ENCODE data around the gene CBLN1.
"Not testable (repeated sequence)": the region's sequence is repeated elsewhere in the genome, so short reads cannot be mapped to it uniquely, and the experiment has no call there.

CBLN1 gene

GRCh38 chr16:49260253-49260652 lies 21.4 kb downstream of the CBLN1 start:
- Histone ChIP-seq H3K4me1 (ENCODE audit: control insufficient read depth, low read depth, low read length) (no peaks in the 10 kb centered on the region), H3K4me3 (ENCODE audit: low read length) (no peak overlapping the region)
- no CpG with 5 or more reads among the region's 3 CpGs for WGBS (ENCODE audit: extremely low coverage, insufficient coverage, low lambda C conversion rate)

GRCh38 chr16:49259330-49259729 lies 22.3 kb downstream of the CBLN1 start:
- H2AK5ac ChIP-seq (ENCODE audit: low read length): no peak overlapping the region
- H4K5ac ChIP-seq (ENCODE audit: low read length): no peak overlapping the region
- H3K4me3 ChIP-seq (ENCODE audit: low read length): no peak overlapping the region
- no peaks in the 10 kb centered on the region for H3K27me3 ChIP-seq (ENCODE audit: insufficient read depth, low read length, poor library complexity)
- no peak overlapping the region for H4K8ac ChIP-seq (ENCODE audit: low read depth, low read length)
- H3K79me1 ChIP-seq (ENCODE audit: low read length): no peaks in the 10 kb centered on the region
- no peak overlapping the region for H3K23ac ChIP-seq (ENCODE audit: low read length)
- H2BK15ac ChIP-seq (replicated peaks; ENCODE audit: low read depth): no peak overlapping the region
- no peak for DNase-seq
- no peak overlapping the region for H3K27ac ChIP-seq (ENCODE audit: low read depth, low read length)
- H3K36me3 ChIP-seq (ENCODE audit: control insufficient read depth, insufficient read depth, low read length): no peaks in the 10 kb centered on the region
- H3K4me2 ChIP-seq (ENCODE audit: low read length): no peak overlapping the region
- no peak overlapping the region for H2BK5ac ChIP-seq (ENCODE audit: low read length)
- no peak overlapping the region for H3K18ac ChIP-seq (ENCODE audit: low read length)
- no peak overlapping the region for H3K9ac ChIP-seq (ENCODE audit: low read length)
- no peaks in the 10 kb centered on the region for H3K79me2 ChIP-seq (ENCODE audit: control insufficient read depth, insufficient read depth, low read length)
- no peaks in the 10 kb centered on the region for H3K4me1 ChIP-seq (ENCODE audit: control insufficient read depth, low read depth, low read length)
- no peak overlapping the region for H3K4ac ChIP-seq (ENCODE audit: low read depth, low read length)
- no peak overlapping the region for H3K56ac ChIP-seq (ENCODE audit: low read length)
- H2BK120ac ChIP-seq (ENCODE audit: low read depth, low read length): no peak overlapping the region

More at GRCh38 chr16:49260253-49260652, 21.4 kb downstream of the CBLN1 start:
- Histone ChIP-seq H2BK15ac (replicated peaks; ENCODE audit: low read depth) (no peak overlapping the region), H3K36me3 (ENCODE audit: control insufficient read depth, insufficient read depth, low read length) (no peaks in the 10 kb centered on the region), H3K18ac (ENCODE audit: low read length) (no peak overlapping the region), H3K79me2 (ENCODE audit: control insufficient read depth, insufficient read depth, low read length) (no peaks in the 10 kb centered on the region), H3K56ac (ENCODE audit: low read length) (no peak overlapping the region), H3K4me2 (ENCODE audit: low read length) (no peak overlapping the region), H2BK5ac (ENCODE audit: low read length) (no peak overlapping the region), H3K4ac (ENCODE audit: low read depth, low read length) (no peak overlapping the region), H3K27ac (ENCODE audit: low read depth, low read length) (no peak overlapping the region), H2BK120ac (ENCODE audit: low read depth, low read length) (no peak overlapping the region), H3K27me3 (ENCODE audit: insufficient read depth, low read length, poor library complexity) (no peaks in the 10 kb centered on the region), H4K5ac (ENCODE audit: low read length) (no peak overlapping the region), H3K23ac (ENCODE audit: low read length) (no peak overlapping the region), H4K8ac (ENCODE audit: low read depth, low read length) (no peak overlapping the region), H3K9ac (ENCODE audit: low read length) (no peak overlapping the region), H3K79me1 (ENCODE audit: low read length) (no peaks in the 10 kb centered on the region), H2AK5ac (ENCODE audit: low read length) (no peak overlapping the region)
- no peak for DNase-seq

GRCh38 chr16:49250689-49251088 lies 30.9 kb downstream of the CBLN1 start:
- peaks cover 6% of the 10 kb centered on the region for H3K4me1 ChIP-seq (ENCODE audit: control insufficient read depth, low read depth, low read length)
- no peaks in the 10 kb centered on the region for H3K79me1 ChIP-seq (ENCODE audit: low read length)
- H3K4me3 ChIP-seq (ENCODE audit: low read length): no peak overlapping the region
- H3K4me2 ChIP-seq (ENCODE audit: low read length): no peak overlapping the region
- H2BK15ac ChIP-seq (replicated peaks; ENCODE audit: low read depth): no peak overlapping the region
- no peak overlapping the region for H2BK5ac ChIP-seq (ENCODE audit: low read length)
- no peak overlapping the region for H3K18ac ChIP-seq (ENCODE audit: low read length)
- DNase-seq: peak; percentile 48
- H2AK5ac ChIP-seq (ENCODE audit: low read length): no peak overlapping the region
- H3K56ac ChIP-seq (ENCODE audit: low read length): no peak overlapping the region
- WGBS (ENCODE audit: extremely low coverage, insufficient coverage, low lambda C conversion rate): no CpG with 5 or more reads among the region's 1 CpG
- H4K8ac ChIP-seq (ENCODE audit: low read depth, low read length): no peak overlapping the region
- no peaks in the 10 kb centered on the region for H3K36me3 ChIP-seq (ENCODE audit: control insufficient read depth, insufficient read depth, low read length)
- no peak overlapping the region for H3K9ac ChIP-seq (ENCODE audit: low read length)
- H3K27me3 ChIP-seq (ENCODE audit: insufficient read depth, low read length, poor library complexity): no peaks in the 10 kb centered on the region
- no peak overlapping the region for H3K23ac ChIP-seq (ENCODE audit: low read length)
- H3K4ac ChIP-seq (ENCODE audit: low read depth, low read length): no peak overlapping the region
- no peak overlapping the region for H4K5ac ChIP-seq (ENCODE audit: low read length)
- no peak overlapping the region for H2BK120ac ChIP-seq (ENCODE audit: low read depth, low read length)
- no peaks in the 10 kb centered on the region for H3K79me2 ChIP-seq (ENCODE audit: control insufficient read depth, insufficient read depth, low read length)
- H3K27ac ChIP-seq (ENCODE audit: low read depth, low read length): no peak overlapping the region

- no peak overlapping the region for H3K9ac ChIP-seq (ENCODE audit: low read length)
- no peak overlapping the region for H2BK5ac ChIP-seq (ENCODE audit: low read length)
- no CpG with 5 or more reads among the region's 1 CpG for WGBS (ENCODE audit: extremely low coverage, insufficient coverage, low lambda C conversion rate)
- DNase-seq: no peak
- H3K4me1 ChIP-seq (ENCODE audit: control insufficient read depth, low read depth, low read length): peaks cover 6% of the 10 kb centered on the region
- H2BK120ac ChIP-seq (ENCODE audit: low read depth, low read length): no peak overlapping the region
- no peak overlapping the region for H4K5ac ChIP-seq (ENCODE audit: low read length)
- H3K23ac ChIP-seq (ENCODE audit: low read length): no peak overlapping the region
- H2BK15ac ChIP-seq (replicated peaks; ENCODE audit: low read depth): no peak overlapping the region
- H3K36me3 ChIP-seq (ENCODE audit: control insufficient read depth, insufficient read depth, low read length): no peaks in the 10 kb centered on the region
- no peak overlapping the region for H3K27ac ChIP-seq (ENCODE audit: low read depth, low read length)
- H3K4ac ChIP-seq (ENCODE audit: low read depth, low read length): no peak overlapping the region
- H4K8ac ChIP-seq (ENCODE audit: low read depth, low read length): no peak overlapping the region
- H3K4me3 ChIP-seq (ENCODE audit: low read length): no peak overlapping the region
- no peak overlapping the region for H3K4me2 ChIP-seq (ENCODE audit: low read length)
- H2AK5ac ChIP-seq (ENCODE audit: low read length): no peak overlapping the region
- no peaks in the 10 kb centered on the region for H3K79me2 ChIP-seq (ENCODE audit: control insufficient read depth, insufficient read depth, low read length)
- no peaks in the 10 kb centered on the region for H3K79me1 ChIP-seq (ENCODE audit: low read length)
- no peak overlapping the region for H3K18ac ChIP-seq (ENCODE audit: low read length)
- no peak overlapping the region for H3K56ac ChIP-seq (ENCODE audit: low read length)
- H3K27me3 ChIP-seq (ENCODE audit: insufficient read depth, low read length, poor library complexity): no peaks in the 10 kb centered on the region
These were observed 33.4 kb downstream of the CBLN1 start for GRCh38 chr16:49248227-49248626.

GRCh38 chr16:49236216-49236615 lies 45.4 kb downstream of the CBLN1 start:
- no peaks in the 10 kb centered on the region for H3K27me3 ChIP-seq (ENCODE audit: insufficient read depth, low read length, poor library complexity)
- no peak overlapping the region for H3K23ac ChIP-seq (ENCODE audit: low read length)
- H3K4me2 ChIP-seq (ENCODE audit: low read length): no peak overlapping the region
- no peak overlapping the region for H2AK5ac ChIP-seq (ENCODE audit: low read length)
- H3K79me2 ChIP-seq (ENCODE audit: control insufficient read depth, insufficient read depth, low read length): no peaks in the 10 kb centered on the region
- H3K36me3 ChIP-seq (ENCODE audit: control insufficient read depth, insufficient read depth, low read length): no peaks in the 10 kb centered on the region
- no peak overlapping the region for H4K5ac ChIP-seq (ENCODE audit: low read length)
- no peak overlapping the region for H3K56ac ChIP-seq (ENCODE audit: low read length)
- H3K18ac ChIP-seq (ENCODE audit: low read length): no peak overlapping the region
- no peak overlapping the region for H2BK15ac ChIP-seq (replicated peaks; ENCODE audit: low read depth)
- H2BK120ac ChIP-seq (ENCODE audit: low read depth, low read length): no peak overlapping the region
- no peaks in the 10 kb centered on the region for H3K4me1 ChIP-seq (ENCODE audit: control insufficient read depth, low read depth, low read length)
- H3K4me3 ChIP-seq (ENCODE audit: low read length): no peak overlapping the region
- H3K79me1 ChIP-seq (ENCODE audit: low read length): no peaks in the 10 kb centered on the region
- H2BK5ac ChIP-seq (ENCODE audit: low read length): no peak overlapping the region
- WGBS (ENCODE audit: extremely low coverage, insufficient coverage, low lambda C conversion rate): no CpG with 5 or more reads among the region's 4 CpGs
- DNase-seq: no peak
- H3K9ac ChIP-seq (ENCODE audit: low read length): no peak overlapping the region
- no peak overlapping the region for H4K8ac ChIP-seq (ENCODE audit: low read depth, low read length)
- no peak overlapping the region for H3K4ac ChIP-seq (ENCODE audit: low read depth, low read length)
- H3K27ac ChIP-seq (ENCODE audit: low read depth, low read length): no peak overlapping the region

- WGBS (ENCODE audit: extremely low coverage, insufficient coverage, low lambda C conversion rate): no CpG with 5 or more reads among the region's 3 CpGs
- H3K9ac ChIP-seq (ENCODE audit: low read length): not testable (repeated sequence)
These were observed 53.3 kb downstream of the CBLN1 start for GRCh38 chr16:49228335-49228734.

More at GRCh38 chr16:49228335-49228734, 53.3 kb downstream of the CBLN1 start:
- H4K5ac ChIP-seq (ENCODE audit: low read length); DNase-seq; H2BK5ac ChIP-seq (ENCODE audit: low read length); H3K27me3 ChIP-seq (ENCODE audit: insufficient read depth, low read length, poor library complexity); H3K27ac ChIP-seq (ENCODE audit: low read depth, low read length); H3K36me3 ChIP-seq (ENCODE audit: control insufficient read depth, insufficient read depth, low read length); H2BK120ac ChIP-seq (ENCODE audit: low read depth, low read length); H3K79me1 ChIP-seq (ENCODE audit: low read length); H3K79me2 ChIP-seq (ENCODE audit: control insufficient read depth, insufficient read depth, low read length); H4K8ac ChIP-seq (ENCODE audit: low read depth, low read length); H3K4me3 ChIP-seq (ENCODE audit: low read length); H2AK5ac ChIP-seq (ENCODE audit: low read length); H2BK15ac ChIP-seq (replicated peaks; ENCODE audit: low read depth); H3K56ac ChIP-seq (ENCODE audit: low read length); H3K23ac ChIP-seq (ENCODE audit: low read length); H3K4me1 ChIP-seq (ENCODE audit: control insufficient read depth, low read depth, low read length); H3K18ac ChIP-seq (ENCODE audit: low read length); H3K4me2 ChIP-seq (ENCODE audit: low read length); H3K4ac ChIP-seq (ENCODE audit: low read depth, low read length): not testable (repeated sequence)

Data from mesendoderm (in vitro differentiated cells).